Measurements from ENCODE around the gene WDR53.
"Not testable (repeated sequence)": the region's sequence is repeated elsewhere in the genome, so short reads cannot be mapped to it uniquely, and the experiment has no call there.

Gene WDR53

GRCh38 chr3:196553551-196553950 lies 14.8 kb downstream of the WDR53 start:
- ATAC-seq (ENCODE audit: low read depth) (no peak), DNase-seq (ENCODE audit: low spot score) (no peak)
- no peak for TF ChIP-seq CTCF (IDR thresholded peaks at IDR 0.05; ENCODE audit: poor library complexity, severe bottlenecking)
- Histone ChIP-seq H3K4me1 (ENCODE audit: insufficient read depth, poor library complexity, severe bottlenecking) (no peaks in the 10 kb centered on the region), H3K27ac (ENCODE audit: poor library complexity, severe bottlenecking) (no peak overlapping the region), H3K4me3 (ENCODE audit: severe bottlenecking) (no peak overlapping the region), H3K9me3 (ENCODE audit: severe bottlenecking) (peaks cover 5% of the 10 kb centered on the region), H3K36me3 (ENCODE audit: low read depth) (no peaks in the 10 kb centered on the region; the same call in 1 of the 2 replicates), H3K27me3 (ENCODE audit: insufficient read depth, poor library complexity, severe bottlenecking) (no peaks in the 10 kb centered on the region)

- no peak overlapping the region for H3K4me3 ChIP-seq (ENCODE audit: severe bottlenecking)
- no peaks in the 10 kb centered on the region; the same call in 1 of the 2 replicates for H3K36me3 ChIP-seq (ENCODE audit: low read depth)
- no peaks in the 10 kb centered on the region for H3K27me3 ChIP-seq (ENCODE audit: insufficient read depth, poor library complexity, severe bottlenecking)
- no peaks in the 10 kb centered on the region for H3K4me1 ChIP-seq (ENCODE audit: insufficient read depth, poor library complexity, severe bottlenecking)
- no peak for TF ChIP-seq CTCF (IDR thresholded peaks at IDR 0.05; ENCODE audit: poor library complexity, severe bottlenecking)
- ATAC-seq (ENCODE audit: low read depth) (no peak), DNase-seq (ENCODE audit: low spot score) (no peak)
- no peak overlapping the region for H3K27ac ChIP-seq (ENCODE audit: poor library complexity, severe bottlenecking)
- peaks cover 5% of the 10 kb centered on the region for H3K9me3 ChIP-seq (ENCODE audit: severe bottlenecking)
Observed at GRCh38 chr3:196552253-196552652, 16.1 kb downstream of the WDR53 start.

- not testable (repeated sequence) for H3K4me1 ChIP-seq (ENCODE audit: insufficient read depth, poor library complexity, severe bottlenecking); DNase-seq (ENCODE audit: low spot score); ATAC-seq (ENCODE audit: low read depth); H3K27ac ChIP-seq (ENCODE audit: poor library complexity, severe bottlenecking); H3K4me3 ChIP-seq (ENCODE audit: severe bottlenecking); H3K27me3 ChIP-seq (ENCODE audit: insufficient read depth, poor library complexity, severe bottlenecking); H3K9me3 ChIP-seq (ENCODE audit: severe bottlenecking); H3K36me3 ChIP-seq (ENCODE audit: low read depth)
Observed at GRCh38 chr3:196550172-196550571, 18.2 kb downstream of the WDR53 start.

- H3K36me3 ChIP-seq (ENCODE audit: low read depth); DNase-seq (ENCODE audit: low spot score); ATAC-seq (ENCODE audit: low read depth); H3K27me3 ChIP-seq (ENCODE audit: insufficient read depth, poor library complexity, severe bottlenecking); H3K9me3 ChIP-seq (ENCODE audit: severe bottlenecking); H3K4me3 ChIP-seq (ENCODE audit: severe bottlenecking); H3K27ac ChIP-seq (ENCODE audit: poor library complexity, severe bottlenecking); H3K4me1 ChIP-seq (ENCODE audit: insufficient read depth, poor library complexity, severe bottlenecking): not testable (repeated sequence)
Observed at GRCh38 chr3:196549312-196549711, 19.0 kb downstream of the WDR53 start.

GRCh38 chr3:196547067-196547466 lies 21.3 kb downstream of the WDR53 start:
- TF ChIP-seq CTCF (IDR thresholded peaks at IDR 0.05; ENCODE audit: poor library complexity, severe bottlenecking): no peak
- DNase-seq (ENCODE audit: low spot score): no peak
- no peak for ATAC-seq (ENCODE audit: low read depth)
- H3K27ac ChIP-seq (ENCODE audit: poor library complexity, severe bottlenecking): no peak overlapping the region
- H3K4me1 ChIP-seq (ENCODE audit: insufficient read depth, poor library complexity, severe bottlenecking): no peaks in the 10 kb centered on the region
- H3K27me3 ChIP-seq (ENCODE audit: insufficient read depth, poor library complexity, severe bottlenecking): no peaks in the 10 kb centered on the region
- peaks cover 5% of the 10 kb centered on the region for H3K9me3 ChIP-seq (ENCODE audit: severe bottlenecking)
- no peak overlapping the region for H3K4me3 ChIP-seq (ENCODE audit: severe bottlenecking)
- H3K36me3 ChIP-seq (ENCODE audit: low read depth): no peaks in the 10 kb centered on the region

- Histone ChIP-seq H3K27me3 (ENCODE audit: insufficient read depth, poor library complexity, severe bottlenecking) (no peaks in the 10 kb centered on the region), H3K36me3 (ENCODE audit: low read depth) (no peaks in the 10 kb centered on the region), H3K4me3 (ENCODE audit: severe bottlenecking) (no peak overlapping the region), H3K27ac (ENCODE audit: poor library complexity, severe bottlenecking) (no peak overlapping the region), H3K9me3 (ENCODE audit: severe bottlenecking) (peaks cover 5% of the 10 kb centered on the region), H3K4me1 (ENCODE audit: insufficient read depth, poor library complexity, severe bottlenecking) (no peaks in the 10 kb centered on the region)
- ATAC-seq (ENCODE audit: low read depth) (no peak), DNase-seq (ENCODE audit: low spot score) (no peak)
- TF ChIP-seq CTCF (IDR thresholded peaks at IDR 0.05; ENCODE audit: poor library complexity, severe bottlenecking): no peak
Observed at GRCh38 chr3:196546537-196546936, 21.8 kb downstream of the WDR53 start.
